HEK293T (cell line): Measurements from ENCODE around the gene SOST.

Experiments
- ARNT ChIP-seq: fragments of 450-650 bp; IDR thresholded peaks from 2 replicates; pipeline ENCODE4 v1.6.1; 2017; ENCODE audit warnings: mild to moderate bottlenecking
- ELF4 ChIP-seq: fragments of 450-650 bp; IDR thresholded peaks from 2 replicates; pipeline ENCODE4 v1.6.1; 2017; ENCODE audit warnings: antibody characterized with exemption
- FOXA1 ChIP-seq: fragments of 450-650 bp; IDR thresholded peaks from 2 replicates; pipeline ENCODE4 v1.6.1; 2016; ENCODE audit warnings: mild to moderate bottlenecking
- FOXK2 ChIP-seq: fragments of 450-650 bp; IDR thresholded peaks from 2 replicates; pipeline ENCODE4 v1.6.1; 2016; ENCODE audit warnings: mild to moderate bottlenecking
- FOXM1 ChIP-seq: fragments of 450-650 bp; IDR thresholded peaks from 2 replicates; pipeline ENCODE4 v1.6.1; 2017; ENCODE audit warnings: mild to moderate bottlenecking, borderline replicate concordance
- LEF1 ChIP-seq: fragments of 450-650 bp; IDR thresholded peaks from 2 replicates; pipeline ENCODE4 v1.6.1; 2017; ENCODE audit warnings: mild to moderate bottlenecking, borderline replicate concordance
- ZNF384 ChIP-seq: fragments of 450-650 bp; IDR thresholded peaks from 2 replicates; pipeline ENCODE4 v1.6.1; 2016
- TF ChIP-seq, protein P1 (sequence below): fragments of 450-650 bp; IDR thresholded peaks from 2 replicates; pipeline ENCODE4 v1.6.1; 2016

- TF ChIP-seq FOXA1, result no peak
- 0 out of 2 replicates have a peak, but pooled peaks have one; percentile 26 for TF ChIP-seq ELF4
- no peak for TF ChIP-seq FOXK2
- TF ChIP-seq LEF1, result peak; percentile 32; the same call in 1 of the 2 replicates
- TF ChIP-seq, protein P1, sequence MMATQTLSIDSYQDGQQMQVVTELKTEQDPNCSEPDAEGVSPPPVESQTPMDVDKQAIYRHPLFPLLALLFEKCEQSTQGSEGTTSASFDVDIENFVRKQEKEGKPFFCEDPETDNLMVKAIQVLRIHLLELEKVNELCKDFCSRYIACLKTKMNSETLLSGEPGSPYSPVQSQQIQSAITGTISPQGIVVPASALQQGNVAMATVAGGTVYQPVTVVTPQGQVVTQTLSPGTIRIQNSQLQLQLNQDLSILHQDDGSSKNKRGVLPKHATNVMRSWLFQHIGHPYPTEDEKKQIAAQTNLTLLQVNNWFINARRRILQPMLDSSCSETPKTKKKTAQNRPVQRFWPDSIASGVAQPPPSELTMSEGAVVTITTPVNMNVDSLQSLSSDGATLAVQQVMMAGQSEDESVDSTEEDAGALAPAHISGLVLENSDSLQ, result peak; percentile 77
- TF ChIP-seq ARNT, result 0 out of 2 replicates have a peak, but pooled peaks have one; percentile 28
- no peak for TF ChIP-seq ZNF384
- TF ChIP-seq FOXM1, result peak; percentile 77; the same call in 1 of the 2 replicates
Observed at GRCh38 chr17:43778337-43779144, 19.9 kb upstream of the SOST start, which contains the start of gene DUSP3.
